Osteocyte (in vitro differentiated cells): ENCODE measurements around the gene KCNIP3. TPM values are rescaled to one million over a fixed set of nuclear protein-coding genes. Genes with fewer than 3 reads are reported as not detected.
"Not testable (repeated sequence)": the region's sequence is repeated elsewhere in the genome, so short reads cannot be mapped to it uniquely, and the experiment has no call there.

Source experiments
- DNase-seq: peaks from one replicate; pipeline ENCODE4 v3.0.0; 2021; ENCODE audit warnings: mixed read lengths; ENCODE audit not compliant: unreplicated experiment; ENCODE audit errors: extremely low spot score
- H3K27ac Mint-ChIP-seq: one replicate; pipeline ENCODE4 v1.8.0; 2021; ENCODE audit warnings: mild to moderate bottlenecking, mixed read lengths; ENCODE audit not compliant: unreplicated experiment
- H3K27me3 Mint-ChIP-seq: one replicate; pipeline ENCODE4 v1.8.0; 2021; ENCODE audit warnings: mixed read lengths; ENCODE audit not compliant: unreplicated experiment
- H3K36me3 Mint-ChIP-seq: one replicate; pipeline ENCODE4 v1.8.0; 2021; ENCODE audit warnings: mixed read lengths; ENCODE audit not compliant: unreplicated experiment
- H3K4me1 Mint-ChIP-seq: one replicate; pipeline ENCODE4 v1.8.0; 2021; ENCODE audit warnings: mixed read lengths; ENCODE audit not compliant: unreplicated experiment
- H3K4me3 Mint-ChIP-seq: one replicate; pipeline ENCODE4 v1.8.0; 2021; ENCODE audit warnings: mild to moderate bottlenecking, moderate library complexity, mixed read lengths; ENCODE audit not compliant: unreplicated experiment
- H3K9me3 Mint-ChIP-seq: one replicate; pipeline ENCODE4 v1.8.0; 2021; ENCODE audit warnings: mixed read lengths; ENCODE audit not compliant: unreplicated experiment
- CTCF ChIP-seq: fragments of 200-600 bp; sonication (generic); IDR thresholded peaks from 2 replicates; pipeline ENCODE4 v1.5.0; 2021; ENCODE audit warnings: antibody characterized with exemption, mild to moderate bottlenecking, moderate library complexity
- total RNA-seq: library from RNA; stranded (reverse); gene quantifications from 2 replicates; pipeline ENCODE4 v1.2.1, GENCODE V29; 2021

The KCNIP3 gene
- total RNA-seq, 1 donor from 2014 or later, result 1.4 TPM

DNA sequence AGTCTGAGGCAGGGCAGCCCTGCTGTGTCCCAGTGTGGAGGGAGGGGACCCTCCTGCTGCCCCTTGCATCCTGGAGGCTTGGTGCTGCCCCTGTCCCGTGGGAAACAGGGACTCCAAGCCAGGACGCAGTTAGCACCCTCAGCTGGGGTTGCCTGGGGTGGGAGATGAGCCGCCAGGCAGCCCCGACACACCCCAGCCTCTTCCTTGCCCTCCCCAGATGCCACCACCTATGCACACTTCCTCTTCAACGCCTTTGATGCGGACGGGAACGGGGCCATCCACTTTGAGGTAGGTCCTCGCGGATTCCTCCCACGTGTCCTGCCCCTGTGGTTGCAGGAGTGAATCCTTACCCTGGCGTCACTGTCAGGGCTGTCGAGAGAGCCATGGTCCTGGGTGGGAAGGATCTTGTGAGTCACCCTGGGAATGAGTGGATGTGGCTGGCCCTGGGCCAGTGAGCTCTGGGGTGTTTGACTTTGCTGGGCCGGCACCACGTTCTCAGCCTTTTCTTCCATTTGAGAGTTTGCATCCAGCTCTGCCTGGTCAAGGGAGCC lies 77.8 kb downstream of the KCNIP3 start:
- Mint-ChIP-seq H3K4me3 (no peak overlapping the region), H3K4me1 (no peaks in the 10 kb centered on the region), H3K36me3 (no peaks in the 10 kb centered on the region), H3K27ac (no peak overlapping the region), H3K9me3 (peaks cover 6% of the 10 kb centered on the region), H3K27me3 (peaks cover 10% of the 10 kb centered on the region)
- DNase-seq, result no peak
- no peak for TF ChIP-seq CTCF

DNA sequence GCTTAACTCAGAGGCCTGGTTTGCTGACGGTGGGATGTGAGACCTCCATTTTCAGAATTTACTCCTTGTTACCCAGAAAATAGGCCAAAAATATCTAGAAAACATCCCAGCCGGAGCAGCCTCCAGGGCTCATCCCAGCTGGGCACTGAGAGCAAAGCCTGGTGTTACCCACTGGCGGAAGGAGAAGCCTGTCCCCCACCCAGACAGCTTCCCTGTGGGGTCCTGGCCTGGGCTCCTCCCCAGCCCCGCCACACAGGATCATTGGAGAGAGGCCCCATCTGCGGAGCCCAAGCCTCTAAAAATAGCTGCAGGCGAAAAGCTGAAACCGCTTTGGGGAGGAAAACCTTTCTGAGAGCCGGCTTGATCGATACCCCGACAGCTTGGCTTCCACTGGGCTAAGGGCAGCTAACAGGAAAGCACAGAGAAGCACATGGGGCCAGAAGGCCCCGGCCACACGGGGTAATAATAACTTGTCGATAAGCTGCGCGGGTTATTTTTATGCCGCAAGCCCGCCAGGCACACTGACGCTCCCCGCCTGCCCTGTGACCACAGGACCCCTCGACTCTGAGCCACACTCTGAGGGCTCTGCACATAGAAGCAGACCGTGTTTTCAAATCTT lies 78.5 kb downstream of the KCNIP3 start:
- TF ChIP-seq CTCF, result no peak
- H3K9me3 Mint-ChIP-seq, result peaks cover 6% of the 10 kb centered on the region
- no peak overlapping the region for H3K27ac Mint-ChIP-seq
- H3K36me3 Mint-ChIP-seq, result no peaks in the 10 kb centered on the region
- H3K4me3 Mint-ChIP-seq, result no peak overlapping the region
- H3K4me1 Mint-ChIP-seq, result no peaks in the 10 kb centered on the region
- no peak for DNase-seq
- H3K27me3 Mint-ChIP-seq, result peaks cover 15% of the 10 kb centered on the region

DNA sequence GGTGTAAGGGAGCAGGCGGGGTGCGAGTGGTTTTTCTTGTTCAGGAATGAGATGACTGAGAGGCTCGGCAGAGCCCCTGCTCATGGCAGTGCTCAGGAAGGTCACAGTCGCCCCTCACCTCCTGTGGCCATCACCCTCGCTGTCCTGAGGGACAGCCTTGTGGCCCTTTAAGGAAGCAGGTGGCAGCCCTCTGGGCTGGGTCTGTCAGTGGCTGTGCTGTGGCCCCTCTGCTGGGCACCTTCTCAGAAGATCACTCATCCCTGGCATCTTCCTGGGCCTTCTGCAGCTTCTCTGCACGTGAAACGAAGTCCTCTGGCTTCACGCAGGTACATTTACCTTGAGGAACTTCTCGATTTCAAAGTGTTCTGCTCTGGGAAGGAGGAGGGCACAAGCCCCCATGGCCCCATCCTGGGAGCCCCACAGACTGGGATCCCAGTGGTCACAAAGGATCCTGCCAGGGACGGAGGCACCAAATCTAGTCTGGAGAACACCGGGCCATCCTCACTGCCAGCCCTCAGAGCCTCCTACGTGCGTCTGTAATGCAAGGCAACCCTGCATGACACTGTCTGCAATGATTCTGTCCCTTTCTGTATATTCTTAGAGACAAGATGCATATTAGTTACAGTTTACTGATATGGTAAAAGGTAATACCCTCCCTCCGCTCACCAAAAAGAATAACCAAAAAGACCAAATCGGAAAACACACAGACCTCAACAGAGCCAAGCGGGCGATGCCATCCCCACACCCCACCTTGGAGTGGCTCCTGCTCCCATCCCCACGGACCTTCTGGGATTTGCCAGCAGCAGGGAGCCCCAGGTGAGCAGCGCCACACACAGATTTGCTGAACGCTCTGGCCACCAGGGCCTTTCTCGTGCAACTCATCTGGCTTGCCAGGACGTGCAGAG lies 79.4 kb downstream of the KCNIP3 start:
- H3K9me3 Mint-ChIP-seq, result no peaks in the 10 kb centered on the region
- H3K4me3 Mint-ChIP-seq, result no peak overlapping the region
- no peak for DNase-seq

GRCh38 chr2:95377216-95378123 lies 80.3 kb downstream of the KCNIP3 start:
- Mint-ChIP-seq H3K27me3 (peaks cover 8% of the 10 kb centered on the region), H3K4me1 (no peaks in the 10 kb centered on the region), H3K27ac (no peak overlapping the region), H3K9me3 (no peaks in the 10 kb centered on the region), H3K4me3 (no peak overlapping the region), H3K36me3 (no peaks in the 10 kb centered on the region)
- no peak for TF ChIP-seq CTCF
- DNase-seq, result peak; percentile 51

More for the DNA sequence above, 79.4 kb downstream of the KCNIP3 start:
- no peaks in the 10 kb centered on the region for H3K4me1 Mint-ChIP-seq
- H3K27me3 Mint-ChIP-seq, result peaks cover 11% of the 10 kb centered on the region
- no peak overlapping the region for H3K27ac Mint-ChIP-seq
- H3K36me3 Mint-ChIP-seq, result no peaks in the 10 kb centered on the region
- no peak for TF ChIP-seq CTCF

- H3K9me3 Mint-ChIP-seq, H3K27me3 Mint-ChIP-seq, H3K4me3 Mint-ChIP-seq, H3K36me3 Mint-ChIP-seq, H3K27ac Mint-ChIP-seq, H3K4me1 Mint-ChIP-seq: not testable (repeated sequence)
- peak; percentile 13 for DNase-seq
Observed at GRCh38 chr2:95378281-95378680, 81.1 kb downstream of the KCNIP3 start.
